IPS-15b (cell line): Measurements from ENCODE around the gene ZNF766.
A peak's percentile ranks its signal among the peaks of the same experiment; 100 is the strongest.
"Not testable (repeated sequence)": the region's sequence is repeated elsewhere in the genome, so short reads cannot be mapped to it uniquely, and the experiment has no call there.

Experiments used
- H3K27me3 ChIP-seq: one replicate; pipeline ENCODE4 v1.6.1; 2013; ENCODE audit warnings: low read length; ENCODE audit not compliant: control insufficient read depth, insufficient read depth
- H3K36me3 ChIP-seq: one replicate; pipeline ENCODE4 v1.6.1; 2013; ENCODE audit warnings: low read length; ENCODE audit not compliant: control insufficient read depth, insufficient read depth
- H3K4me1 ChIP-seq: one replicate; pipeline ENCODE4 v1.6.1; 2013; ENCODE audit warnings: mild to moderate bottlenecking, low read length; ENCODE audit not compliant: control insufficient read depth, insufficient read depth
- H3K4me3 ChIP-seq: one replicate; pipeline ENCODE4 v1.5.1; 2013; ENCODE audit warnings: low read depth, low read length
- H3K9ac ChIP-seq: one replicate; pipeline ENCODE4 v1.6.1; 2013; ENCODE audit warnings: low read depth, mild to moderate bottlenecking, low read length
- H3K9me3 ChIP-seq: one replicate; pipeline ENCODE4 v1.6.1; 2013; ENCODE audit warnings: mild to moderate bottlenecking, low read length; ENCODE audit not compliant: control insufficient read depth, insufficient read depth

Gene ZNF766

GRCh38 chr19:52234406-52234805 lies 35.0 kb upstream of the ZNF766 start:
- Histone ChIP-seq H3K9me3 (no peaks in the 10 kb centered on the region), H3K4me1 (no peaks in the 10 kb centered on the region), H3K9ac (no peak overlapping the region), H3K27me3 (no peaks in the 10 kb centered on the region), H3K4me3 (no peak overlapping the region), H3K36me3 (no peaks in the 10 kb centered on the region)

- Histone ChIP-seq H3K27me3 (no peaks in the 10 kb centered on the region), H3K4me1 (no peaks in the 10 kb centered on the region), H3K9me3 (no peaks in the 10 kb centered on the region), H3K36me3 (no peaks in the 10 kb centered on the region), H3K9ac (no peak overlapping the region), H3K4me3 (no peak overlapping the region)
Measured at GRCh38 chr19:52237197-52237596, 32.2 kb upstream of the ZNF766 start.

- Histone ChIP-seq H3K9me3 (no peaks in the 10 kb centered on the region), H3K27me3 (no peaks in the 10 kb centered on the region), H3K9ac (no peak overlapping the region), H3K36me3 (no peaks in the 10 kb centered on the region), H3K4me3 (no peak overlapping the region), H3K4me1 (no peaks in the 10 kb centered on the region)
Measured at GRCh38 chr19:52237771-52238400, 31.5 kb upstream of the ZNF766 start.

- Histone ChIP-seq H3K4me3 (no peak overlapping the region), H3K27me3 (no peaks in the 10 kb centered on the region), H3K36me3 (no peaks in the 10 kb centered on the region), H3K9me3 (no peaks in the 10 kb centered on the region), H3K9ac (no peak overlapping the region), H3K4me1 (no peaks in the 10 kb centered on the region)
Measured at GRCh38 chr19:52244021-52244420, 25.4 kb upstream of the ZNF766 start.

GRCh38 chr19:52248241-52248640 lies 21.1 kb upstream of the ZNF766 start:
- Histone ChIP-seq H3K4me3 (no peak overlapping the region), H3K9me3 (no peaks in the 10 kb centered on the region), H3K9ac (no peak overlapping the region), H3K27me3 (no peaks in the 10 kb centered on the region), H3K36me3 (no peaks in the 10 kb centered on the region), H3K4me1 (no peaks in the 10 kb centered on the region)

- Histone ChIP-seq H3K4me3 (no peak overlapping the region), H3K4me1 (no peaks in the 10 kb centered on the region), H3K36me3 (no peaks in the 10 kb centered on the region), H3K9ac (no peak overlapping the region), H3K27me3 (no peaks in the 10 kb centered on the region), H3K9me3 (no peaks in the 10 kb centered on the region)
Measured at GRCh38 chr19:52258426-52258825, 11.0 kb upstream of the ZNF766 start.

GRCh38 chr19:52265556-52265955 lies 3.8 kb upstream of the ZNF766 start:
- not testable (repeated sequence) for H3K4me3 ChIP-seq, H3K27me3 ChIP-seq, H3K9ac ChIP-seq, H3K4me1 ChIP-seq, H3K36me3 ChIP-seq, H3K9me3 ChIP-seq

- peak overlapping the region; percentile 99 for H3K4me3 ChIP-seq
- no peaks in the 10 kb centered on the region for H3K9me3 ChIP-seq
- peak overlapping the region; percentile 100 for H3K9ac ChIP-seq
- peaks cover 2% of the 10 kb centered on the region for H3K4me1 ChIP-seq
- peaks cover 11% of the 10 kb centered on the region for H3K36me3 ChIP-seq
- no peaks in the 10 kb centered on the region for H3K27me3 ChIP-seq
Measured at GRCh38 chr19:52270266-52270885, 989 bp downstream of the ZNF766 start.

- peaks cover 11% of the 10 kb centered on the region for H3K36me3 ChIP-seq
- H3K27me3 ChIP-seq, result no peaks in the 10 kb centered on the region
- H3K9me3 ChIP-seq, result no peaks in the 10 kb centered on the region
- H3K9ac ChIP-seq, result no peak overlapping the region
- peaks cover 10% of the 10 kb centered on the region for H3K4me1 ChIP-seq
- no peak overlapping the region for H3K4me3 ChIP-seq
Measured at GRCh38 chr19:52273301-52273700, 3.9 kb downstream of the ZNF766 start.

GRCh38 chr19:52274191-52274590 lies 4.8 kb downstream of the ZNF766 start:
- Histone ChIP-seq H3K27me3 (no peaks in the 10 kb centered on the region), H3K36me3 (peaks cover 11% of the 10 kb centered on the region), H3K9me3 (no peaks in the 10 kb centered on the region), H3K4me1 (peaks cover 10% of the 10 kb centered on the region), H3K4me3 (no peak overlapping the region), H3K9ac (no peak overlapping the region)

- Histone ChIP-seq H3K9me3 (no peaks in the 10 kb centered on the region), H3K4me1 (peaks cover 10% of the 10 kb centered on the region), H3K27me3 (no peaks in the 10 kb centered on the region), H3K36me3 (peaks cover 11% of the 10 kb centered on the region), H3K4me3 (no peak overlapping the region), H3K9ac (no peak overlapping the region)
Measured at GRCh38 chr19:52275988-52276387, 6.6 kb downstream of the ZNF766 start.

GRCh38 chr19:52277471-52277870 lies 8.1 kb downstream of the ZNF766 start:
- Histone ChIP-seq H3K36me3 (peaks cover 7% of the 10 kb centered on the region), H3K9ac (no peak overlapping the region), H3K4me3 (no peak overlapping the region), H3K9me3 (no peaks in the 10 kb centered on the region), H3K4me1 (peaks cover 10% of the 10 kb centered on the region), H3K27me3 (no peaks in the 10 kb centered on the region)
